WTC11 (cell line): ENCODE measurements around the gene MDGA2. TPM values are rescaled to one million over a fixed set of nuclear protein-coding genes. Genes with fewer than 3 reads are reported as not detected.

ENCODE experiments used
- ATAC-seq: fragments of 200-7000 bp; cut with Tn5 transposase; 2 replicates; pipeline ENCODE4 v1.10.0; 2021; ENCODE audit warnings: mild to moderate bottlenecking, moderate library complexity
- CTCF ChIA-PET: fragments of 300-600 bp; sonication (Branson Sonifier 250); formaldehyde crosslinking; loops from one replicate; lab custom pipeline; 2021; ENCODE audit warnings: antibody characterized with exemption; lab: Charles Lee
- POLR2A ChIA-PET: fragments of 350-600 bp; sonication (Branson Sonifier 250); formaldehyde crosslinking; loops from one replicate; lab custom pipeline; 2021; ENCODE audit warnings: antibody characterized with exemption; lab: Charles Lee
- DNase-seq: peaks from one replicate; pipeline ENCODE4 v3.0.0; 2021; ENCODE audit warnings: low spot score
- H3K27ac Mint-ChIP-seq: 2 replicates; pipeline ENCODE4 v1.8.0; 2021; ENCODE audit warnings: mixed read lengths
- H3K27me3 Mint-ChIP-seq: 2 replicates; pipeline ENCODE4 v1.8.0; 2021; ENCODE audit warnings: low read depth, mild to moderate bottlenecking, moderate library complexity, mixed read lengths
- H3K36me3 Mint-ChIP-seq: 2 replicates; pipeline ENCODE4 v1.8.0; 2021; ENCODE audit warnings: mixed read lengths
- H3K4me1 Mint-ChIP-seq: 2 replicates; pipeline ENCODE4 v1.8.0; 2022; ENCODE audit warnings: mixed read lengths
- H3K4me3 Mint-ChIP-seq: 2 replicates; pipeline ENCODE4 v1.8.0; 2021; ENCODE audit warnings: mild to moderate bottlenecking, moderate library complexity, mixed read lengths
- H3K9me3 Mint-ChIP-seq: 2 replicates; pipeline ENCODE4 v1.8.0; 2021; ENCODE audit warnings: mixed read lengths
- ARID4B ChIP-seq: sonication (generic); formaldehyde crosslinking; IDR thresholded peaks from 2 replicates; pipeline ENCODE4 v1.8.0; 2023; ENCODE audit warnings: missing genetic modification reagents, mild to moderate bottlenecking, borderline replicate concordance
- ATF2 ChIP-seq: sonication (generic); formaldehyde crosslinking; IDR thresholded peaks from 2 replicates; pipeline ENCODE4 v1.8.1; 2022; ENCODE audit warnings: low read depth, missing genetic modification reagents, borderline replicate concordance
- EMX1 ChIP-seq: fragments of 250-450 bp; sonication (Bioruptor Pico); IDR thresholded peaks from 2 replicates; pipeline ENCODE4 v1.8.0; 2021; ENCODE audit warnings: mild to moderate bottlenecking
- ERG ChIP-seq: fragments of 250-450 bp; sonication (Bioruptor Pico); IDR thresholded peaks from 2 replicates; pipeline ENCODE4 v1.8.0; 2021; ENCODE audit warnings: mild to moderate bottlenecking
- ESRRA ChIP-seq: sonication (generic); formaldehyde crosslinking; IDR thresholded peaks from 2 replicates; pipeline ENCODE4 v1.8.1; 2022; ENCODE audit warnings: mild to moderate bottlenecking, missing genetic modification reagents, borderline replicate concordance
- FOXP4 ChIP-seq: sonication (generic); formaldehyde crosslinking; IDR thresholded peaks from 2 replicates; pipeline ENCODE4 v1.8.0; 2022; ENCODE audit warnings: mild to moderate bottlenecking, missing genetic modification reagents
- GABPB1 ChIP-seq: sonication (generic); formaldehyde crosslinking; IDR thresholded peaks from 2 replicates; pipeline ENCODE4 v1.8.1; 2023; ENCODE audit warnings: mild to moderate bottlenecking, missing genetic modification reagents
- GTF2I ChIP-seq: fragments of 250-450 bp; sonication (Bioruptor Pico); conservative IDR thresholded peaks from 2 replicates; pipeline ENCODE4 v1.4.0; 2021; ENCODE audit warnings: mild to moderate bottlenecking
- HMGA2 ChIP-seq: fragments of 250-450 bp; sonication (Bioruptor Pico); IDR thresholded peaks from 2 replicates; pipeline ENCODE4 v1.4.0; 2021; ENCODE audit warnings: mild to moderate bottlenecking, moderate library complexity
- IRF1 ChIP-seq: sonication (generic); formaldehyde crosslinking; IDR thresholded peaks from 2 replicates; pipeline ENCODE4 v1.8.0; 2023; ENCODE audit warnings: missing genetic modification reagents
- IRF2 ChIP-seq: sonication (generic); formaldehyde crosslinking; IDR thresholded peaks from 2 replicates; pipeline ENCODE4 v1.8.0; 2022; ENCODE audit warnings: low read depth, missing genetic modification reagents, borderline replicate concordance
- JAZF1 ChIP-seq: fragments of 250-450 bp; sonication (Bioruptor Pico); IDR thresholded peaks from 2 replicates; pipeline ENCODE4 v1.9.0; 2021; ENCODE audit warnings: moderate library complexity, mild to moderate bottlenecking, inconsistent platforms
- JUN ChIP-seq: sonication (generic); formaldehyde crosslinking; IDR thresholded peaks from 2 replicates; pipeline ENCODE4 v1.8.0; 2023; ENCODE audit warnings: mild to moderate bottlenecking, missing genetic modification reagents
- MYBL2 ChIP-seq: sonication (generic); formaldehyde crosslinking; IDR thresholded peaks from 2 replicates; pipeline ENCODE4 v1.8.1; 2023; ENCODE audit warnings: mild to moderate bottlenecking, moderate library complexity, missing genetic modification reagents
- NFATC4 ChIP-seq: fragments of 250-450 bp; sonication (Bioruptor Pico); IDR thresholded peaks from 2 replicates; pipeline ENCODE4 v1.9.0; 2021; ENCODE audit warnings: mild to moderate bottlenecking
- NR2C2 ChIP-seq: sonication (generic); formaldehyde crosslinking; IDR thresholded peaks from 2 replicates; pipeline ENCODE4 v1.8.0; 2022; ENCODE audit warnings: mild to moderate bottlenecking, missing genetic modification reagents
- NR3C1 ChIP-seq: sonication (generic); formaldehyde crosslinking; conservative IDR thresholded peaks from 2 replicates; pipeline ENCODE4 v1.8.1; 2023; ENCODE audit warnings: low read depth, mild to moderate bottlenecking, missing genetic modification reagents
- PRDM15 ChIP-seq: sonication (generic); formaldehyde crosslinking; IDR thresholded peaks from 2 replicates; pipeline ENCODE4 v1.8.0; 2022; ENCODE audit warnings: missing genetic modification reagents
- SMAD4 ChIP-seq: sonication (generic); formaldehyde crosslinking; IDR thresholded peaks from 2 replicates; pipeline ENCODE4 v1.8.0; 2022; ENCODE audit warnings: mild to moderate bottlenecking, missing genetic modification reagents
- TEAD4 ChIP-seq: sonication (generic); formaldehyde crosslinking; IDR thresholded peaks from 2 replicates; pipeline ENCODE4 v1.8.0; 2022; ENCODE audit warnings: mild to moderate bottlenecking, missing genetic modification reagents
- USF2 ChIP-seq: sonication (generic); formaldehyde crosslinking; IDR thresholded peaks from 2 replicates; pipeline ENCODE4 v1.8.1; 2023; ENCODE audit warnings: mild to moderate bottlenecking, missing genetic modification reagents, moderate library complexity
- ZNF671 ChIP-seq: fragments of 250-450 bp; sonication (Bioruptor Pico); IDR thresholded peaks from 2 replicates; pipeline ENCODE4 v1.8.0; 2021; ENCODE audit warnings: mild to moderate bottlenecking
- total RNA-seq: library from RNA; stranded (reverse); gene quantifications from 3 replicates; pipeline ENCODE4 v1.2.3, GENCODE V29; 2021

The MDGA2 gene
- total RNA-seq, 1 experiment from 2014 or later, result 4.9 TPM

- TF ChIP-seq PRDM15 (CRISPR knock-in tag) (no peak), SMAD4 (CRISPR knock-in tag) (no peak), ATF2 (no peak), TEAD4 (CRISPR knock-in tag) (no peak)
Measured at GRCh38 chr14:47439953-47440352, 235.5 kb downstream of the MDGA2 start (continued).

GRCh38 chr14:47438650-47439140, 236.7 kb downstream of the MDGA2 start:
- POLR2A ChIA-PET, result no interaction called here
- Mint-ChIP-seq H3K27ac (peak overlapping the region; percentile 69), H3K4me3 (0 out of 2 replicates have a peak overlapping the region, but pooled peaks have one; percentile 4), H3K9me3 (peaks cover 23% of the 10 kb centered on the region), H3K4me1 (peaks cover 40% of the 10 kb centered on the region), H3K36me3 (peaks cover 11% of the 10 kb centered on the region; the same call in 1 of the 2 replicates), H3K27me3 (no peaks in the 10 kb centered on the region; the same call in 1 of the 2 replicates)
- ATAC-seq (peak; percentile 22; the same call in 1 of the 2 replicates), DNase-seq (no peak)
- CTCF ChIA-PET, result no interaction called here
- TF ChIP-seq HMGA2 (CRISPR knock-in tag) (no peak), JAZF1 (CRISPR knock-in tag) (no peak), ARID4B (CRISPR knock-in tag) (no peak), FOXP4 (CRISPR knock-in tag) (no peak), EMX1 (CRISPR knock-in tag) (no peak), IRF1 (CRISPR knock-in tag) (no peak), IRF2 (CRISPR knock-in tag) (no peak), NR3C1 (CRISPR knock-in tag) (no peak), ESRRA (CRISPR knock-in tag) (no peak), TEAD4 (CRISPR knock-in tag) (no peak), USF2 (CRISPR knock-in tag) (no peak), GABPB1 (CRISPR knock-in tag) (no peak), NR2C2 (CRISPR knock-in tag) (no peak), ZNF671 (CRISPR knock-in tag) (no peak), GTF2I (CRISPR knock-in tag) (no peak), MYBL2 (no peak), ERG (CRISPR knock-in tag) (no peak), JUN (no peak), NFATC4 (CRISPR knock-in tag) (no peak)
